Amniotic stem cell (primary cell): ENCODE results near the gene ARMH3.
"Not testable (repeated sequence)": the region's sequence is repeated elsewhere in the genome, so short reads cannot be mapped to it uniquely, and the experiment has no call there.

Experiments
- DNase-seq: peaks from one replicate; lab custom pipeline; 2025; lab: John Stamatoyannopoulos, UW

ARMH3 gene

DNA sequence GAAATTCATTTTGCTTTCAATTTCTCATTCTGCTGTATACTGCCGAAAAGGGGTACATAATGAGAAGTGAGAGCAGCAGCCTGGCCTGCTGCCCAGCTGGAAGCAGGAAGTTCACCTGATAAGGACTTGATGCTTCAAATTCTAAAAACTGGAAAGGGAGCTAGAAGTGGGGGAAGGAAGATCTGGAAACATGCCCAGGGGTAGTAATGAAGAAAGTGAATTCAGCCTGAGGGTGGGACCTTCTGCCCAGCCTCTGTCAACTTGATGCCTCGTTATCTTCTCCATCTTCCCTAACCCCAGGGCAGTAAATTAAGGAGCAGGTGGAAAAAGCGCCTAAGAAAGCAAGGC is 69.4 kb downstream of the ARMH3 start:
- no peak for DNase-seq

DNA sequence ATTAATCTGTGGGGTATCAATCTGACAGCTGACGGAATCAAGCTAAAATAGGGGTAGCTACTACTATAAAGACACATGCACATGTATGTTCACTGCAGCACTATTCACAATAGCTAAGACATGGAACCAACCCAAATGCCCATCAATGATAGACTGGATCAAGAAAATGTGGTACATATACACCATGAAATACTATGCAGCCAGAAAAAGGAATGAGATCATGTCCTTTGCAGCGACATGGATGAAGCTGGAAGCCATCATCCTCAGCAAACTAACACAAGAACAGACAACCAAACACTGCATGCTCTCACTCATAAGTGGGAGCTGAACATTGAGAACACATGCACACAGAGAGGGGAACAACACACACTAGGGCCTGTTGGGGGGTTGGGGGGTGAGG is 75.3 kb downstream of the ARMH3 start:
- not testable (repeated sequence) for DNase-seq

DNA sequence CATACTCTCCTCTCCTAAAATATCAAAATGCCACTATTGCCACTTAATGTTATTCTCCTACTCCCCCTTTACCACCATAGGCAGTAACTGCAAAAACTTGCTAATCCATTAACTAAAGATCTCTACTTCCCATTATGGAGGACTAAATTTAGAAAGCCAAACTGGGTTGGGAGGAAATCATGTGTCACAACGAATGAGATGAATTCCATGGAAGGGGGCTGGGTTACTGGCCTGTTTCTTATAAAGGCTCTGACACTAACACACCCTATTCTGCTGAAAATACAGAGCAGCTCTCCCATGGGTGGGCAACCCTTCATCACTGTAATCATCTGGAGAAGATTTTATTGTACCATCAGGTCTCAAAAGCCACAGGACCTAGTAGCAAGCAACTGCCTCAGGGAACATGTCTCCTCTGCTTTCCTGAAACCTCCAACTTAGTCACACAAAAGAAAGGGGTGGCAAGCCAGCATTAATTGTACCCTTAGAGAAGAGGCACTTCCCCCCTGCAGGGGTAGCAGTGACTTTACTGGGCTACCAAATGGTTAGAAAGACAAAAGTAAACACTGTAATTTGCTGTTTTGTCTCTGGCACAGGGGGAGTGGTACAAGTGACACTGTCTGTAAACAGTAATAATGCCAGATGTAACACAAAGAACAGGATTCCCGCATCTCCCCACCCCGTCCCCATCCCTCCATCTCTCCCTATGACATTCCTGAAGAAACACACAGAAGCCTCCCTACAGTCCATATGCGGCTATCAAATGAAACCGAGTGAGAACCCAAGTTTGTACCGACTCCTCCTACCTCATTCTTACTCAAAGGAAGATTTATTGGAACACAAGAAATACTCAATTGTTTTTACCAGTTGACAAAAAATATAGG is 81.6 kb downstream of the ARMH3 start:
- DNase-seq, result no peak

- DNase-seq, result no peak
Measured at GRCh38 chr10:101972761-101973160, 83.2 kb downstream of the ARMH3 start.

- DNase-seq, result no peak
Measured at GRCh38 chr10:101969412-101969922, 86.5 kb downstream of the ARMH3 start.

DNA sequence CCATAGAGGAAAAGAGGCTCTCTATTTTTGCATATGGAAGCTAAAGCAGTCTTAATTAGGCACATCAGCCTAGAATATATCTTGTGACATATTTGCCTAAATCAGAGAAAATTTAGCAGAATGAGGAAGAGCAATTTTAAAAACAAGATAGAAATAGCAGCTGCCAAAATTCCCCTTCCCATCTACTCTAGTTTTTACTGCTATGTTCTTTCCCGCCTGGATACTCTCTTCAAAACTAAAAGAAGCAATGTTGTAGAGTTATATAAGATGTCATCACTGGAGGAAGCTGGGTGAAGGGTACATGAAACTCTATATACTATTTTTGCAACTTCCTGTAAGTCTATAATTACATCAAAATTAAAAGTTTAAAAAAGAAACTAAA is 87.0 kb downstream of the ARMH3 start:
- no peak for DNase-seq

DNA sequence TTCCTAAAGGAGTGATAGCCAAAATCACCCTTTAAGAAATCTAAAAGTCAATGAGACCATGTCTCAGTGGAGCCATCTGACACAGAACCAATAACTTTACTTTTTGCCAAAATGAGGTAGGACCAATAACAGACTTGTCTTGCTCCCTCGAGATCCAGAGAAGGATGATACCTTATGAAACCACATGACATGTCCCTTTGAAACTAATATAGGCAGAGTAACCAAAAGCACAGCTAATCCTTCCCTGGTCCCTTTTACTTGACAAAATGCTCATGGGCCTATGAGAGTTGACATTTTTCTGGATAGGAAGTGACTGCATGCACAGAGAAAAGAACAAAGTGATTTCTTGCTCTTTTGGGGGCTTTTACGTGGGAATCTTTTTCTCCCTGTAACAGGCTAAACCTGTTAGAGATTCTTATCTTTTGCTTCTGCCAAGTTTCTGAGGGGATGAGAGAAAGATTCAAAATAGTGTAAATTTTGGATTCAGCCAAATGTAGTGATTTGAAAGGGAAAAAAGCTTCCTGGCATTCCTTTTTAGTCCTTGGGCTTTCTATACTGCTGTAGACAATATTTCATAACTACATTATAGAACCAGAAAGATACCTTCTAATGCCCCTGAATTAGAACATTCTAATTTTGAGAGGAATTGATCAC is 87.6 kb downstream of the ARMH3 start:
- DNase-seq, result no peak

GRCh38 chr10:101967713-101968112 is 88.3 kb downstream of the ARMH3 start:
- DNase-seq, result no peak

GRCh38 chr10:101967119-101967518 is 88.9 kb downstream of the ARMH3 start:
- DNase-seq, result no peak

DNA sequence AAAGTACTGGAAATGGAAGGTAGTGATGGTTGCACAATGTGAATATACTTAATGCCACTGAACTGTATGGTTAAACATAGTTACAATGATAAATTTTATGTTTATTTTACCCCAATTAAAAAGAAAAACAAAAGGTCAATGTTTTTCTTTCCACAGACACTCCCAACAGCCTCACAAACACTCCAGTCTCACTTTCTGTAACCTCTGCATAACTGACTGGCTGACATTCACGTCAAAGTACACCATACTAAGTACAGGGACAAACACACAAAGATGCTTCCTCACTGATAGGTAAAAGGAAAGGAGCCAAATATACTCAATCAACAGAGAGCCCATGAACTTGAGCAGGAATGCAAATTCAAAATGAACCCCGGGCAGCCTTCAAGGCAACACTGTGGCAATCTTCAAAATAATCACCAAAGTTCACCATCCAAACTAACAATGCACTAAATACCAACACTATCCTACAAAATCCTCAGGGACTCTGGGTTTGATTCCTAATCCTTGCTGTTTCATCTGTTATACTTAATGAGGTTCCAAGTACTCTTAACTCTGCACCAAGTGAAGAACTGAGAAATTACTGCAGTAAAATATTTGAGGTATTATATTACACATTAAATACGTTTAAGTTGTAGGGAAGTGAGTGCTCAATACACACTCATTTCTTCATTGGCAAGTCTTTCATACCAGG is 90.8 kb downstream of the ARMH3 start:
- no peak for DNase-seq

- no peak for DNase-seq
Measured at GRCh38 chr10:101961591-101962498, 94.1 kb downstream of the ARMH3 start.

DNA sequence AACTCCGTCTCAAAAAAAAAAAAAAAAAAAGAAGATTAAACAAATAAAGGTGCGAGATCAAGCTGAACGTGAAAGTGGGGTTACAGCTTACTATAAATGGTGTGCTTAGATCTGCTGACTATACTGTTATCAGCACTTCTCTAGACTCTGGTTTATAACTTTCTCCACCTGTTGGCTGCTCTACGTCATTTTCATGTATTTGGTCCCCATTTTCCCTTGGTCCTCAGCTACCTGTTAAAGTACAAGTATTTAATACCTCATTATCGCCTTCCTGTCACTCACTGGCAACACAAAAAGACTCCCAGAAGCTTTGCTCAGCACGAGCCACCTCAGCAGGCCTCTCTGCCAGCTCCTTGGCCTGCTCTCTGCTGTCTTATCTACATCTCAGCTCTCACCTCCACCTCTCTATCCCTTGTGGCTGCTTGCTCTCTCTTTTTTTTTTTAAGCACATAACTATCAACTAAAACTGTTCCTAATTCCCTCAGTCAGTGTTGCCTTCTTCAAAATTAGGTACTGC is 95.0 kb downstream of the ARMH3 start:
- no peak for DNase-seq

DNA sequence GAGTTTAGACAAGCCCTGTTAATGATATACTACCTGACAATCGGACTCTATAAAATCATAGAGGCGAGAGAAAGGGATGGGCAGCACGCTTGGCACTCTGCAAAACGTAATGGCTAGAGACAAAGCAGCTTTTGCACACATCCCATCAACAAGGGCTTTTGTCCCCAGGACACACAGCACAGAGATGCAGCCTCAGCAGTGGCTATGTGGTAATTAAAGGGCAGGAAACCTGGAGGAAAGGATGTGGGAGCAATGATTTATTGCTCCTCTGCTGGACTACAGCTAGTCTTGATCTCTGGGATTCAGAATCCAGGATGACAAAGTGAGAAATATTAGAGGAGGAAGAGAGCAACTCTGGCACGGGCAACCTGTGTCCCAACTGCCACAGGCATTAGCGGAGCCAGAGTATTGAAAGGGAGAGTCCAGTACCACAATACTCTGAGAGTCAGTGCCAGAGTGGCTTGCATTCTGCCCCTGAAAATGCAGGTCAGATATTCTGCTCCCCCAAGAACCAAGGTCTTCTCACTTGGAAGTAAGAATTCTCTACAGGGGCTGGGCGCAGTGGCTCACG is 96.5 kb downstream of the ARMH3 start:
- no peak for DNase-seq

DNA sequence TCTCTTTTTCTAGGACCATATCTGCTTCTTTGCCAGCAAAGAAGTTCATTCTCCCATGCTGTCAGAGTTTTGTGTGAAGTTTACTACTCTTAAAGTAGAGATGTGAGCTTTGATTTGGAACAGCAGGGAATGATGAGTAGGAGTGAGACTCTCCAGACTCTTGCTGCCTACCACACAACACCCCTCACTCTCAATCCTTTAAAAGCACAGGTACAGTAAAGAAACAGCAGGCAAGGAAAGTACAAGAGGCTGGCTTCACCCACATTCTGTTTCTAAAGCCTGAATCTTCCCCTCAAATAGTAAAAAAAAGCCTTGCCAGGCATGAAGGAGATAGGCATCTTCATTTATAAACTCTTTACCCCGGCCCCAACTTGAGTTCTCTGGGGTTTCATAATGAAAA is 97.3 kb downstream of the ARMH3 start:
- no peak for DNase-seq

DNA sequence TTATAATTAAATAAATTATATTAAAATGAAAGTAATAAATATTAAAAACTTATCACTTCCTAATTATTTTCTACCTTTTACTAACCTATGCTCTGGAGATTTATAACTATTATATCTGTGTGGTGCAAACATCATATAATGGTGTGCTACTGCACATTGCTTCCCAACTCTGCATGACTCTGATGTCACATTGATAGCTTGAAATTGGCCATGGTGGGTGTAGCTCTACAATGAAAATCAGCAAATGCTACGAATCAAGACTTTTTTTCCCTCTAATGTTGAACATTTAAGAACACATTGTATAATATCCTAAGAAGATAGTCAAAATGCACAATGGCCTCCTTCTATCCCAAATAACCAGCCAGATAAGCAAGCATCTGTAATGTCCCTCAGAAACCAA is 99.1 kb downstream of the ARMH3 start:
- DNase-seq, result no peak

- no peak for DNase-seq
Measured at GRCh38 chr10:101956117-101956516, 99.9 kb downstream of the ARMH3 start.

DNA sequence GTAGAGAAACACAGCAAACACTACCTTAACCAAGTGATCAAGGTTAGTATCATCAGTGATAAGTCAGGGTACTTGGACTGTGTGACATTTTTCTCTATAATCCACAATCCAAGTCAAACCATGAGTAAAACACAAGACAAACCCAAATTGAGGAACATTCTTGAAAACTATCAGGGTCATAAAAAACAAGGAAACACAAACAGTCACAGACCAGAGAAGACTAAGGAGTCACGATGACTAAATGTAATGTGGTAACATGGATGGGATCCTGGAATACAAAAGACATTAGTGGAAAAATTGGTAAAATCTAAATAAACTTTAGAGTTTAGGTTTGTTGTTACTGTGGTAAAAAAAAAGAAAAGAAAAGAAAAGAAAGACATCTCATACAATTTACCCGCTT is 103.8 kb downstream of the ARMH3 start:
- no peak for DNase-seq

GRCh38 chr10:101950213-101950612 is 105.8 kb downstream of the ARMH3 start:
- DNase-seq, result no peak

DNA sequence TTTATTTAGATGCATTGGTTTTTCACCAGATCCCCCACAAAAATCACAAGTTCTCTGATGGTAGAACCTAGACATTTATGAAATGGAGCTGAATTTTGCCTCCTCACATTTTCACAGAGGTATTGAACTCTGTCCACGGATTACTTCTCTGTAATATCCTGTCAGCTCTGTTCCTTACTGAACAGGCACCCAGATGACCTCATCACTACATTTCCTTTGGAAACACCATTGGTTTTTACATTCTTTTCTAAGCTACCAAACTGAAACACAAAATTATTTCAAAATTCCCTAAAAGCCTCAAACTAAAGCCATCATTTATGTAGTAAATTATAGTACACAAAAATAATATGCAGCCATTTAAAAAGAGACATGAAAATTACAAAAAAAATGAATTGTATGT is 114.1 kb downstream of the ARMH3 start:
- no peak for DNase-seq

DNA sequence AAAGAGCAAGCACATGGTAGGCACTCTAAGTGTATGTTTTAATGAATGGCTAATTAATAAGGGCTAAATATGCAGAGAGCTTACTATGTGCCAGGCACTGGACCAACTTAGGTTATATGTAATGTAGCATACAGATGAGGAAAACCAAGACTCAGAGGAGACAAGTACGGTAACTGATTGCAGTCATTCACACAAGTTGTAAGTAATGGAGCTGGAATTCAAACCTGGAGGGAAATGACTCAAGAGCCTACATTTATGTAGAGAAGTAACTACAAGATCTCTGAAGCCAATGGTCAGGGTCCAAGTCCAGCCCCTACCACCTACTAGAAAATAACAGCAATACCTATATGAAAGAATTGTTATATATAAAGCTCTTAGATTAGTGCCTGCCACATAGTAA is 115.1 kb downstream of the ARMH3 start:
- no peak for DNase-seq

GRCh38 chr10:101939729-101940128 is 116.2 kb downstream of the ARMH3 start:
- DNase-seq, result no peak
